SU-DHL-6 (cell line): ENCODE results near the gene RPL27A.

Source experiments
- EZH2phosphoT487 ChIP-seq: fragments of 200-600 bp; sonication (generic), shearing (Covaris generic); conservative IDR thresholded peaks from 2 replicates; pipeline ENCODE4 v1.6.1; 2018; ENCODE audit warnings: mild to moderate bottlenecking, antibody characterized with exemption, low read length, moderate library complexity, mixed read lengths
- TF ChIP-seq, protein P1 (sequence below): fragments of 200-600 bp; sonication (generic); IDR thresholded peaks from one replicate; pipeline ENCODE4 v1.5.1; 2017; ENCODE audit warnings: antibody characterized with exemption, mild to moderate bottlenecking, low read length, moderate library complexity; ENCODE audit not compliant: insufficient read depth, poor library complexity, severe bottlenecking

DNA sequence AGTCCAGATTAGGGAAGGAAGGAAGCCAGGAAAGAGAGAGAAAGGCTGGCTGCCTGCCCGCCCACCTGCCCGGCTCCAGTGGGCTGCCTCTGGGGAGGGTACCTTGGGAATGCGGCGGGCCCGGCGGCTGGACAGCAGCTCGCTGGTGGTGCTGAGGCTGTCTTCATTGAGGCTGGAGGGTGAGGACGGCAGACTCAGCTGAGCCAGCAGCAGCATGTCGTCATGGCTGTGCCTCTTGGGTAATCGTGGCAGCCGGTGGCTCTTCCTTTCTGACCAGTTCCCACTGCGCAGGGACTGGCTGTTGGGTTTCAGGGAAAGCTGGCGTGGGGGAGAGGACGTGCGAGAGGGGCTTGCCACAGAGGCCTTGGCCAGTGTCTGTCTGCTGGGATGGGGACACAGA lies 32.9 kb downstream of the RPL27A start:
- TF ChIP-seq, protein P1, sequence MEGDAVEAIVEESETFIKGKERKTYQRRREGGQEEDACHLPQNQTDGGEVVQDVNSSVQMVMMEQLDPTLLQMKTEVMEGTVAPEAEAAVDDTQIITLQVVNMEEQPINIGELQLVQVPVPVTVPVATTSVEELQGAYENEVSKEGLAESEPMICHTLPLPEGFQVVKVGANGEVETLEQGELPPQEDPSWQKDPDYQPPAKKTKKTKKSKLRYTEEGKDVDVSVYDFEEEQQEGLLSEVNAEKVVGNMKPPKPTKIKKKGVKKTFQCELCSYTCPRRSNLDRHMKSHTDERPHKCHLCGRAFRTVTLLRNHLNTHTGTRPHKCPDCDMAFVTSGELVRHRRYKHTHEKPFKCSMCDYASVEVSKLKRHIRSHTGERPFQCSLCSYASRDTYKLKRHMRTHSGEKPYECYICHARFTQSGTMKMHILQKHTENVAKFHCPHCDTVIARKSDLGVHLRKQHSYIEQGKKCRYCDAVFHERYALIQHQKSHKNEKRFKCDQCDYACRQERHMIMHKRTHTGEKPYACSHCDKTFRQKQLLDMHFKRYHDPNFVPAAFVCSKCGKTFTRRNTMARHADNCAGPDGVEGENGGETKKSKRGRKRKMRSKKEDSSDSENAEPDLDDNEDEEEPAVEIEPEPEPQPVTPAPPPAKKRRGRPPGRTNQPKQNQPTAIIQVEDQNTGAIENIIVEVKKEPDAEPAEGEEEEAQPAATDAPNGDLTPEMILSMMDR: no peak
- TF ChIP-seq EZH2phosphoT487: no peak
